ENCODE results near the gene KLRD1. TPM values are rescaled to one million over a fixed set of nuclear protein-coding genes. Genes with fewer than 3 reads are reported as not detected.
"Not testable (repeated sequence)": the region's sequence is repeated elsewhere in the genome, so short reads cannot be mapped to it uniquely, and the experiment has no call there.

The KLRD1 gene
- total and polyA plus RNA-seq, 7 experiments from 2014 or later: 0.68 to 82.5 (median 1.7) TPM

- Histone ChIP-seq H3K9me3 (ENCODE audit: control insufficient read depth in 2 of 3, low read length in 3 of 3) (no peaks in the 10 kb centered on the region), H3K36me3 (ENCODE audit: control insufficient read depth in 2 of 3, insufficient read depth in 3 of 3, low read length in 3 of 3) (no peaks in the 10 kb centered on the region), H3K27ac (ENCODE audit: low read depth, low read length) (no peak overlapping the region), H3K4me1 (ENCODE audit: control insufficient read depth in 2 of 2, insufficient read depth in 2 of 2, low read length in 2 of 2) (peaks cover 0 to 23% of the 10 kb centered on the region in 2 donors), H3K4me3 (ENCODE audit: low read length) (no peak overlapping the region), H3K27me3 (ENCODE audit: control insufficient read depth in 2 of 2, insufficient read depth in 2 of 2, low read length in 2 of 2) (no peaks in the 10 kb centered on the region)
- Mint-ChIP-seq H3K4me1 (peaks cover 0 to 22% (median 0%) of the 10 kb centered on the region in 7 donors), H3K27ac (no peak overlapping the region), H3K27me3 (peaks cover 0 to 12% (median 0%) of the 10 kb centered on the region in 5 donors), H3K4me3 (no peak overlapping the region), H3K9me3 (peaks cover 0 to 12% (median 2%) of the 10 kb centered on the region in 11 donors), H3K36me3 (peaks cover 0 to 7% (median 0%) of the 10 kb centered on the region in 5 donors)
- CTCF ChIA-PET: no interaction called here
- no peak for DNase-seq
- intact Hi-C loops (cut with micrococcal nuclease): no loop called here
- ATAC-seq: no peak
- POLR2A ChIA-PET: no interaction called here
Observed at GRCh38 chr12:10301103-10301502, 6.6 kb upstream of the KLRD1 start.

DNA sequence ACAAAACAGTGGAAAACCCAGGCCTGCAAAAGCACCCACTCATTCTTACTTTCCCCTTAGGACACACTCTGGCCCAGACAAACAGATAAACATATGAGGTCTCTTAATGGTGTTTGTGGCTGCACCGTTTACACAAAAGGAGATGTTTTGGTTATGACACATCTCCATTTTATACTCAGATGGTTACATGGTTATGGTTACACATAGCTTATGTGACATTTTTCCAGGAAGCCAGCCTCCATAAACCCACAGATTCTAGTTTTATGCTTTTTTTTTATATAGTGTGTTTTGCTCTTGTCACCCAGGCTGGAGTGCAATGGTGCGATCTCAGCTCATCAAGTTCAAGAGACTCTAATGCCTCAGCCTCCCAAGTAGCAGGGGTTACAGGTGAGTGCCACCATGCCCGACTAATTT, 3.5 kb upstream of the KLRD1 start:
- Histone ChIP-seq H3K9me3 (ENCODE audit: control insufficient read depth in 2 of 3, low read length in 3 of 3) (no peaks in the 10 kb centered on the region), H3K4me3 (ENCODE audit: low read length) (no peak overlapping the region), H3K4me1 (ENCODE audit: control insufficient read depth in 2 of 2, insufficient read depth in 2 of 2, low read length in 2 of 2) (peaks cover 0 to 23% of the 10 kb centered on the region in 2 donors), H3K27ac (ENCODE audit: low read depth, low read length) (no peak overlapping the region), H3K27me3 (ENCODE audit: control insufficient read depth in 2 of 2, insufficient read depth in 2 of 2, low read length in 2 of 2) (no peaks in the 10 kb centered on the region), H3K36me3 (ENCODE audit: control insufficient read depth in 2 of 3, insufficient read depth in 3 of 3, low read length in 3 of 3) (no peaks in the 10 kb centered on the region)
- H3K36me3 Mint-ChIP-seq: peaks cover 0 to 7% (median 0%) of the 10 kb centered on the region in 5 donors
- peak; percentile 58 for ATAC-seq
- no peak overlapping the region for H3K4me3 Mint-ChIP-seq
- intact Hi-C loops (cut with micrococcal nuclease): no loop called here
- H3K9me3 Mint-ChIP-seq: peaks cover 0 to 10% (median 2%) of the 10 kb centered on the region in 11 donors
- H3K27me3 Mint-ChIP-seq: peaks cover 0 to 13% (median 0%) of the 10 kb centered on the region in 5 donors
- H3K27ac Mint-ChIP-seq: no peak overlapping the region
- peaks cover 0 to 17% (median 4%) of the 10 kb centered on the region in 7 donors for H3K4me1 Mint-ChIP-seq
- CTCF ChIA-PET: no interaction called here
- DNase-seq: peak in 1 of 9 donors; percentile 27
- POLR2A ChIA-PET: no interaction called here

DNA sequence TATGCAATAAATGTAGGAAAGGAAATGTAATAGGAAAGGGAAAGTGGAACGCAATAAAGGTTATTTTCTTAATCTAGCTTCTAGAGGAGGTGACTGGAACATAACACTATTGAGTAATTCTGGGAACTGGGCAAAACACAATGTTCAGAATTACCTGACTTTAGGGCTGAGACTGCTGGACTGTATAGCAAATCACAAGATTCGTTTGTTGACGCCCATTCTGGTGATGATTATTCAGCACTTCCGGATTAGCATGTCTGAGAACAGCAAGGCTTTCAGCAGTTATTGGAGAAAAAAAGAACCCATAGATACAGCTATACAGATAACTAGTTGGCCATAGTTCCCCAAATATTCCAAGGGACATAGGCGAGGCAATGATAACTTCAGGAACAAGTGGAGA, 2.3 kb upstream of the KLRD1 start:
- Mint-ChIP-seq H3K4me3 (peak overlapping the region in 1 of 10 donors; percentile 79), H3K36me3 (peaks cover 0 to 7% (median 0%) of the 10 kb centered on the region in 5 donors), H3K4me1 (peaks cover 0 to 17% (median 4%) of the 10 kb centered on the region in 7 donors), H3K9me3 (peaks cover 0 to 10% (median 2%) of the 10 kb centered on the region in 11 donors), H3K27me3 (peaks cover 0 to 16% (median 0%) of the 10 kb centered on the region in 5 donors), H3K27ac (peak overlapping the region in 1 of 9 donors; percentile 21)
- no peak for DNase-seq
- Histone ChIP-seq H3K36me3 (ENCODE audit: control insufficient read depth in 2 of 3, insufficient read depth in 3 of 3, low read length in 3 of 3) (no peaks in the 10 kb centered on the region), H3K27me3 (ENCODE audit: control insufficient read depth in 2 of 2, insufficient read depth in 2 of 2, low read length in 2 of 2) (no peaks in the 10 kb centered on the region), H3K27ac (ENCODE audit: low read depth, low read length) (no peak overlapping the region), H3K9me3 (ENCODE audit: control insufficient read depth in 2 of 3, low read length in 3 of 3) (no peaks in the 10 kb centered on the region), H3K4me1 (ENCODE audit: control insufficient read depth in 2 of 2, insufficient read depth in 2 of 2, low read length in 2 of 2) (peaks cover 0 to 23% of the 10 kb centered on the region in 2 donors), H3K4me3 (ENCODE audit: low read length) (no peak overlapping the region)
- intact Hi-C loops (cut with micrococcal nuclease): no loop called here
- POLR2A ChIA-PET: no interaction called here
- ATAC-seq: peak; percentile 60
- CTCF ChIA-PET: no interaction called here

DNA sequence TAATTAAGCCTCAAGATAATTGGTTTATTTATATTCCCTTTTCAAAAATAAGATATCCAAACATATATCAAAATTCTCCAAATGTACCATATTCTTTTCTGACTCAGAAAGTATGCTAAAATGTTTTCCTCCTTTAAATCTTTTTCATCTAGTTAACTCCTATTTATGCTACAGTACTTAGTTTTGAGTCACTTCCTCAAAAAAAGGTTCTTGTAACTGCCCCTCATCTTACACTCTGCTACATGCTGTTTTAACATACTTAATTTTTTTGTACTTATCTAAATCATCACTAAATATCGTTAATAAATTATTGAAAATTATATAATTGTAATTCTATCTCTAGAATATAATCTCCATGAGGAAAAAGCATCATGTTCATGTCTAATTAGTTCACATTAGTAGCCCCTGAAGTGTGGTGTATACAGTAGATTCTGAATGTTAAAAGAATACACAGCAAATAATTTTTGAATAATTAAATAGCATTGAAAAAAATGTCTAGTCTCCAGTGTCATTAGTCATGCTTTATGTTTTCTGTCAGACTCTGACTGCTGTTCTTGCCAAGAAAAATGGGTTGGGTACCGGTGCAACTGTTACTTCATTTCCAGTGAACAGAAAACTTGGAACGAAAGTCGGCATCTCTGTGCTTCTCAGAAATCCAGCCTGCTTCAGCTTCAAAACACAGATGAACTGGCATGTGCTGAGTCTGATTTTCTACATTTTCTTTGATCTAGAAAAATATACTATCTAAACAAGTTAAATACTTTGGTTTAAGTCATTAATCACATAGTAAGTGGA, 3.5 kb downstream of the KLRD1 start:
- Histone ChIP-seq H3K36me3 (ENCODE audit: control insufficient read depth in 2 of 3, insufficient read depth in 3 of 3, low read length in 3 of 3) (no peaks in the 10 kb centered on the region), H3K4me3 (ENCODE audit: low read length) (no peak overlapping the region), H3K27ac (ENCODE audit: low read depth, low read length) (no peak overlapping the region), H3K27me3 (ENCODE audit: control insufficient read depth in 2 of 2, insufficient read depth in 2 of 2, low read length in 2 of 2) (no peaks in the 10 kb centered on the region), H3K9me3 (ENCODE audit: control insufficient read depth in 2 of 3, low read length in 3 of 3) (no peaks in the 10 kb centered on the region), H3K4me1 (ENCODE audit: control insufficient read depth in 2 of 2, insufficient read depth in 2 of 2, low read length in 2 of 2) (no peaks in the 10 kb centered on the region)
- intact Hi-C loops (cut with micrococcal nuclease): no loop called here
- Mint-ChIP-seq H3K27me3 (peaks cover 0 to 11% (median 0%) of the 10 kb centered on the region in 5 donors), H3K27ac (no peak overlapping the region), H3K9me3 (no peaks in the 10 kb centered on the region), H3K36me3 (no peaks in the 10 kb centered on the region), H3K4me1 (peaks cover 0 to 5% (median 0%) of the 10 kb centered on the region in 7 donors), H3K4me3 (peak overlapping the region in 1 of 10 donors; percentile 64)
- ATAC-seq (no peak), DNase-seq (no peak)
- CTCF ChIA-PET: no interaction called here
- POLR2A ChIA-PET: no interaction called here

- ATAC-seq (no peak), DNase-seq (no peak)
- POLR2A ChIA-PET: no interaction called here
- H3K4me3 Mint-ChIP-seq: no peak overlapping the region
- Histone ChIP-seq H3K4me1 (ENCODE audit: control insufficient read depth in 2 of 2, insufficient read depth in 2 of 2, low read length in 2 of 2) (peaks cover 0 to 13% of the 10 kb centered on the region in 2 donors), H3K4me3 (ENCODE audit: low read length) (no peak overlapping the region), H3K36me3 (ENCODE audit: control insufficient read depth in 2 of 3, insufficient read depth in 3 of 3, low read length in 3 of 3) (no peaks in the 10 kb centered on the region), H3K27me3 (ENCODE audit: control insufficient read depth in 2 of 2, insufficient read depth in 2 of 2, low read length in 2 of 2) (no peaks in the 10 kb centered on the region), H3K9me3 (ENCODE audit: control insufficient read depth in 2 of 3, low read length in 3 of 3) (no peaks in the 10 kb centered on the region), H3K27ac (ENCODE audit: low read depth, low read length) (no peak overlapping the region)
- H3K27me3 Mint-ChIP-seq: peaks cover 0 to 7% (median 0%) of the 10 kb centered on the region in 5 donors
- H3K36me3 Mint-ChIP-seq: peaks cover 0 to 2% (median 0%) of the 10 kb centered on the region in 5 donors
- CTCF ChIA-PET: no interaction called here
- peaks cover 5 to 15% (median 7%) of the 10 kb centered on the region in 7 donors for H3K4me1 Mint-ChIP-seq
- intact Hi-C loops (cut with micrococcal nuclease): no loop called here
- no peak overlapping the region for H3K27ac Mint-ChIP-seq
- H3K9me3 Mint-ChIP-seq: peaks cover 0 to 12% (median 0%) of the 10 kb centered on the region in 11 donors
Observed at GRCh38 chr12:10319388-10319787, 11.7 kb downstream of the KLRD1 start.

- Mint-ChIP-seq H3K27ac (no peak overlapping the region), H3K4me3 (no peak overlapping the region), H3K9me3 (peaks cover 0 to 15% (median 0%) of the 10 kb centered on the region in 11 donors), H3K4me1 (peaks cover 5 to 15% (median 6%) of the 10 kb centered on the region in 7 donors), H3K27me3 (peaks cover 0 to 8% (median 0%) of the 10 kb centered on the region in 5 donors), H3K36me3 (peaks cover 0 to 3% (median 0%) of the 10 kb centered on the region in 5 donors)
- intact Hi-C loops (cut with micrococcal nuclease): no loop called here
- Histone ChIP-seq H3K4me3 (ENCODE audit: low read length) (no peak overlapping the region), H3K4me1 (ENCODE audit: control insufficient read depth in 2 of 2, insufficient read depth in 2 of 2, low read length in 2 of 2) (peaks cover 0 to 13% of the 10 kb centered on the region in 2 donors), H3K27ac (ENCODE audit: low read depth, low read length) (no peak overlapping the region), H3K9me3 (ENCODE audit: control insufficient read depth in 2 of 3, low read length in 3 of 3) (no peaks in the 10 kb centered on the region), H3K27me3 (ENCODE audit: control insufficient read depth in 2 of 2, insufficient read depth in 2 of 2, low read length in 2 of 2) (no peaks in the 10 kb centered on the region), H3K36me3 (ENCODE audit: control insufficient read depth in 2 of 3, insufficient read depth in 3 of 3, low read length in 3 of 3) (no peaks in the 10 kb centered on the region)
- DNase-seq: no peak
- peak; percentile 12 for ATAC-seq
- CTCF ChIA-PET: no interaction called here
- POLR2A ChIA-PET: no interaction called here
Observed at GRCh38 chr12:10320643-10321042, 13.0 kb downstream of the KLRD1 start.

- H3K36me3 Mint-ChIP-seq; H3K4me1 ChIP-seq (ENCODE audit: control insufficient read depth in 2 of 2, insufficient read depth in 2 of 2, low read length in 2 of 2); POLR2A ChIA-PET; H3K4me1 Mint-ChIP-seq; H3K9me3 ChIP-seq (ENCODE audit: control insufficient read depth in 2 of 3, low read length in 3 of 3); CTCF ChIA-PET; ATAC-seq; H3K27ac ChIP-seq (ENCODE audit: low read depth, low read length); H3K36me3 ChIP-seq (ENCODE audit: control insufficient read depth in 2 of 3, insufficient read depth in 3 of 3, low read length in 3 of 3); H3K27ac Mint-ChIP-seq; H3K4me3 Mint-ChIP-seq; intact Hi-C loops (cut with micrococcal nuclease); H3K4me3 ChIP-seq (ENCODE audit: low read length); H3K27me3 ChIP-seq (ENCODE audit: control insufficient read depth in 2 of 2, insufficient read depth in 2 of 2, low read length in 2 of 2); DNase-seq: not testable (repeated sequence)
- Mint-ChIP-seq H3K9me3 (peaks cover 0 to 12% (median 0%) of the 10 kb centered on the region in 11 donors), H3K27me3 (peaks cover 0 to 11% (median 0%) of the 10 kb centered on the region in 5 donors)
Observed at GRCh38 chr12:10328691-10329090, 21.0 kb downstream of the KLRD1 start.
